OCI-LY3 (cell line): ENCODE data around the gene REEP3.

ENCODE experiments used
- H2AFZ ChIP-seq: fragments of 200-600, 300-600 bp; shearing (Covaris generic); 2 replicates; pipeline ENCODE4 v1.6.0; 2014; ENCODE audit warnings: antibody characterized with exemption, low read depth, low read length
- H3K27ac ChIP-seq: fragments of 200-600, 300-600 bp; sonication (generic); 2 replicates; pipeline ENCODE4 v1.5.1; 2014; ENCODE audit warnings: mild to moderate bottlenecking, low read length, moderate library complexity, mixed read lengths
- H3K27me3 ChIP-seq: fragments of 200-600, 300-600 bp; sonication (generic); 2 replicates; pipeline ENCODE4 v1.6.1; 2014; ENCODE audit warnings: low read depth, low read length, mixed read lengths
- H3K36me3 ChIP-seq: fragments of 200-600, 300-600 bp; sonication (generic); replicated peaks from 2 replicates; pipeline ENCODE3; 2014; ENCODE audit warnings: low read depth, low read length, mixed read lengths
- H3K4me1 ChIP-seq: fragments of 300-600, 200-600 bp; sonication (generic); 2 replicates; pipeline ENCODE4 v1.6.1; 2014; ENCODE audit warnings: low read length, mixed read lengths
- H3K4me2 ChIP-seq: fragments of 200-600, 300-600 bp; sonication (generic); 2 replicates; pipeline ENCODE4 v1.6.1; 2014; ENCODE audit warnings: low read length, mixed read lengths
- H3K4me3 ChIP-seq: fragments of 300-600, 200-600 bp; sonication (generic); 2 replicates; pipeline ENCODE4 v1.5.1; 2014; ENCODE audit warnings: antibody characterized with exemption, mild to moderate bottlenecking, low read length, moderate library complexity
- H3K79me2 ChIP-seq: fragments of 300-600, 200-600 bp; shearing (Covaris generic); 2 replicates; pipeline ENCODE4 v1.6.1; 2014; ENCODE audit warnings: mild to moderate bottlenecking, low read length, mixed read lengths
- H3K9ac ChIP-seq: fragments of 300-600, 200-600 bp; shearing (Covaris generic); 2 replicates; pipeline ENCODE4 v1.6.0; 2014; ENCODE audit warnings: mild to moderate bottlenecking, low read length, moderate library complexity
- H3K9me3 ChIP-seq: fragments of 200-600, 300-600 bp; shearing (Covaris generic); 2 replicates; pipeline ENCODE4 v1.6.1; 2014; ENCODE audit warnings: low read length, mixed read lengths; ENCODE audit not compliant: insufficient read depth
- H4K20me1 ChIP-seq: fragments of 200-600, 300-600 bp; sonication (generic); 2 replicates; pipeline ENCODE4 v1.6.1; 2016; ENCODE audit warnings: low read length, mixed read lengths; ENCODE audit not compliant: insufficient read depth
- CTCF ChIP-seq: fragments of 200-600, 300-600 bp; sonication (generic); IDR thresholded peaks from 2 replicates; pipeline ENCODE4 v1.5.1; 2014; ENCODE audit warnings: antibody characterized with exemption, low read length, low read depth
- EZH2phosphoT487 ChIP-seq: fragments of 200-600 bp; shearing (Covaris generic); IDR thresholded peaks from 2 replicates; pipeline ENCODE4 v1.6.1; 2018; ENCODE audit warnings: antibody characterized with exemption, mixed run types, low read depth

REEP3 gene

GRCh38 chr10:63608511-63608910, 87.3 kb downstream of the REEP3 start:
- Histone ChIP-seq H3K9me3 (no peaks in the 10 kb centered on the region), H3K79me2 (no peaks in the 10 kb centered on the region), H3K27me3 (no peaks in the 10 kb centered on the region), H3K36me3 (no peaks in the 10 kb centered on the region), H3K4me3 (no peak overlapping the region), H2AFZ (no peak overlapping the region), H3K4me1 (peaks cover 20% of the 10 kb centered on the region), H3K27ac (no peak overlapping the region), H4K20me1 (no peaks in the 10 kb centered on the region), H3K9ac (no peak overlapping the region), H3K4me2 (no peak overlapping the region)
- TF ChIP-seq CTCF (no peak), EZH2phosphoT487 (no peak)

GRCh38 chr10:63611078-63611477, 89.9 kb downstream of the REEP3 start:
- H3K9me3 ChIP-seq = no peaks in the 10 kb centered on the region
- H3K79me2 ChIP-seq = no peaks in the 10 kb centered on the region
- no peak overlapping the region for H3K9ac ChIP-seq
- no peak overlapping the region for H2AFZ ChIP-seq
- peaks cover 2% of the 10 kb centered on the region; the same call in 1 of the 2 replicates for H3K4me1 ChIP-seq
- no peak overlapping the region for H3K4me2 ChIP-seq
- H3K36me3 ChIP-seq = no peaks in the 10 kb centered on the region
- H3K27me3 ChIP-seq = no peaks in the 10 kb centered on the region
- no peaks in the 10 kb centered on the region for H4K20me1 ChIP-seq
- H3K4me3 ChIP-seq = no peak overlapping the region
- no peak overlapping the region for H3K27ac ChIP-seq
- no peak for TF ChIP-seq EZH2phosphoT487
- no peak for TF ChIP-seq CTCF

- Histone ChIP-seq H3K27me3 (no peaks in the 10 kb centered on the region), H3K36me3 (no peaks in the 10 kb centered on the region), H3K4me2 (no peak overlapping the region), H3K27ac (no peak overlapping the region), H3K9ac (no peak overlapping the region), H3K4me3 (no peak overlapping the region), H4K20me1 (no peaks in the 10 kb centered on the region), H3K79me2 (no peaks in the 10 kb centered on the region), H2AFZ (no peak overlapping the region), H3K9me3 (no peaks in the 10 kb centered on the region), H3K4me1 (peaks cover 2% of the 10 kb centered on the region; the same call in 1 of the 2 replicates)
- no peak for TF ChIP-seq EZH2phosphoT487
- TF ChIP-seq CTCF = no peak
These were observed 93.2 kb downstream of the REEP3 start for GRCh38 chr10:63614371-63614891.

GRCh38 chr10:63618552-63618951, 97.4 kb downstream of the REEP3 start:
- no peaks in the 10 kb centered on the region for H3K36me3 ChIP-seq
- H3K4me3 ChIP-seq = no peak overlapping the region
- H2AFZ ChIP-seq = no peak overlapping the region
- H3K4me1 ChIP-seq = no peaks in the 10 kb centered on the region
- no peak for TF ChIP-seq EZH2phosphoT487
- TF ChIP-seq CTCF = no peak
- no peaks in the 10 kb centered on the region for H3K27me3 ChIP-seq
- no peaks in the 10 kb centered on the region for H4K20me1 ChIP-seq
- H3K4me2 ChIP-seq = no peak overlapping the region
- no peak overlapping the region for H3K9ac ChIP-seq
- no peaks in the 10 kb centered on the region for H3K9me3 ChIP-seq
- no peaks in the 10 kb centered on the region for H3K79me2 ChIP-seq
- no peak overlapping the region for H3K27ac ChIP-seq
